Ishikawa (cell line): Measurements from ENCODE around the gene MACROD2.

Experiments
- CEBPB ChIP-seq: IDR thresholded peaks from 2 replicates; pipeline ENCODE4 v1.6.1; 2012
- CREB1 ChIP-seq: IDR thresholded peaks from 2 replicates; pipeline ENCODE4 v1.6.1; 2012; ENCODE audit warnings: low read depth
- EGR1 ChIP-seq: IDR thresholded peaks from 2 replicates; pipeline ENCODE4 v1.6.1; 2012
- EP300 ChIP-seq: IDR thresholded peaks from 2 replicates; pipeline ENCODE4 v1.6.1; 2012; ENCODE audit warnings: borderline replicate concordance
- FOXM1 ChIP-seq: IDR thresholded peaks from 2 replicates; pipeline ENCODE4 v1.6.1; 2012; ENCODE audit warnings: low read depth, borderline replicate concordance
- NFIC ChIP-seq: IDR thresholded peaks from 2 replicates; pipeline ENCODE4 v1.6.1; 2012
- RAD21 ChIP-seq: IDR thresholded peaks from 2 replicates; pipeline ENCODE4 v1.6.1; 2012; ENCODE audit warnings: low read depth
- REST ChIP-seq: IDR thresholded peaks from 2 replicates; pipeline ENCODE4 v1.6.1; 2012; ENCODE audit warnings: low read depth, mild to moderate bottlenecking
- TAF1 ChIP-seq: IDR thresholded peaks from 2 replicates; pipeline ENCODE4 v1.6.1; 2012; ENCODE audit warnings: low read depth, mild to moderate bottlenecking
- TCF12 ChIP-seq: IDR thresholded peaks from 2 replicates; pipeline ENCODE4 v1.6.1; 2012; ENCODE audit warnings: low read depth
- TEAD4 ChIP-seq: IDR thresholded peaks from 2 replicates; pipeline ENCODE4 v1.6.1; 2012
- USF1 ChIP-seq: IDR thresholded peaks from 2 replicates; pipeline ENCODE4 v1.6.1; 2012
- YY1 ChIP-seq: IDR thresholded peaks from 2 replicates; pipeline ENCODE4 v1.6.1; 2012; ENCODE audit warnings: low read depth
- ZBTB7A ChIP-seq: IDR thresholded peaks from 2 replicates; pipeline ENCODE4 v1.6.1; 2012; ENCODE audit warnings: low read depth
- TF ChIP-seq, protein P1 (sequence below): IDR thresholded peaks from 2 replicates; pipeline ENCODE4 v1.6.1; 2012

Gene MACROD2

DNA sequence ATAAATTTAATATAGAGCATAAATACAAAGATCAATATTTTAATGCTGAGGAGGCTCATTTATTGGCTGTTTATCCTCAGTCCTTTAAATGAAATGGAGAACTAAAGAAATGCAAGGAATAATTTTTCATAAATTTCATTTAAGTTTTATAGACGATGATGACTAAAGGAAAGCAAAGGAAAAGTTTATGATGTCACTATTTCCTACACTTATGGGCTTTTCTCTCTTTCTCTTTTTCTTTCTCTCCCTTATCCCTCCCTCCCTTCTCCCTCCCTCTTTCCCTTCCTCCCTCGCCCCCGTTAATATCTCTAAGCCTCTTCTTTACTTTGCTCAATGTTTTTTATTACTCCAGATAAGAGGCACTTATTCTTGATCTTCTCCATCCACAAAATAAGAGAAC is 1231.8 kb downstream of the MACROD2 start:
- no peak for TF ChIP-seq ZBTB7A
- no peak for TF ChIP-seq FOXM1
- TF ChIP-seq YY1: no peak
- TF ChIP-seq, protein P1, sequence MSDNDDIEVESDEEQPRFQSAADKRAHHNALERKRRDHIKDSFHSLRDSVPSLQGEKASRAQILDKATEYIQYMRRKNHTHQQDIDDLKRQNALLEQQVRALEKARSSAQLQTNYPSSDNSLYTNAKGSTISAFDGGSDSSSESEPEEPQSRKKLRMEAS: no peak
- TF ChIP-seq NFIC: no peak
- no peak for TF ChIP-seq EP300
- no peak for TF ChIP-seq TAF1
- TF ChIP-seq RAD21: no peak
- TF ChIP-seq TEAD4: no peak
- TF ChIP-seq USF1: no peak
- no peak for TF ChIP-seq EGR1
- no peak for TF ChIP-seq TCF12
- TF ChIP-seq CEBPB: no peak
- no peak for TF ChIP-seq CREB1
- TF ChIP-seq REST: no peak

DNA sequence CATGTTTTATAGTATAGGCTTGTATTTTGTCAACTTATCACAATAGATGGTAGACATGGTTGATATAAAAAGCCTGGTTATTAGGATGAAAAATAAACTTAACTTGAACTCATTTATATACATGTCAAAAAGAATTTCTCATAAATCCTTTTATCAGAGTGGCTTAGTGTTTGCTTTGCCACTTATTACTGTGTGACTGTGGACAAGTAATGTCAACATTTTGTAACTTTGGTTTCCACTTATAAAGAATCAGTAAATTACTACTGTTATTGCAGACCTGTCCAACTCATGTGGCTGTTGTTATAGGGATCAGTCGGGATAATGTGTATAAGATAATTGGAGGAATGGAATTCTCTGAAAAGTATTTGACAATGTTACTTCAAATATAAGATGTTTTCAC is 1236.9 kb downstream of the MACROD2 start:
- no peak for TF ChIP-seq TCF12
- TF ChIP-seq NFIC: no peak
- no peak for TF ChIP-seq FOXM1
- no peak for TF ChIP-seq CREB1
- TF ChIP-seq EGR1: no peak
- TF ChIP-seq TEAD4: no peak
- TF ChIP-seq, protein P1: no peak
- no peak for TF ChIP-seq TAF1
- TF ChIP-seq USF1: no peak
- no peak for TF ChIP-seq EP300
- TF ChIP-seq RAD21: no peak
- TF ChIP-seq CEBPB: no peak
- no peak for TF ChIP-seq REST

DNA sequence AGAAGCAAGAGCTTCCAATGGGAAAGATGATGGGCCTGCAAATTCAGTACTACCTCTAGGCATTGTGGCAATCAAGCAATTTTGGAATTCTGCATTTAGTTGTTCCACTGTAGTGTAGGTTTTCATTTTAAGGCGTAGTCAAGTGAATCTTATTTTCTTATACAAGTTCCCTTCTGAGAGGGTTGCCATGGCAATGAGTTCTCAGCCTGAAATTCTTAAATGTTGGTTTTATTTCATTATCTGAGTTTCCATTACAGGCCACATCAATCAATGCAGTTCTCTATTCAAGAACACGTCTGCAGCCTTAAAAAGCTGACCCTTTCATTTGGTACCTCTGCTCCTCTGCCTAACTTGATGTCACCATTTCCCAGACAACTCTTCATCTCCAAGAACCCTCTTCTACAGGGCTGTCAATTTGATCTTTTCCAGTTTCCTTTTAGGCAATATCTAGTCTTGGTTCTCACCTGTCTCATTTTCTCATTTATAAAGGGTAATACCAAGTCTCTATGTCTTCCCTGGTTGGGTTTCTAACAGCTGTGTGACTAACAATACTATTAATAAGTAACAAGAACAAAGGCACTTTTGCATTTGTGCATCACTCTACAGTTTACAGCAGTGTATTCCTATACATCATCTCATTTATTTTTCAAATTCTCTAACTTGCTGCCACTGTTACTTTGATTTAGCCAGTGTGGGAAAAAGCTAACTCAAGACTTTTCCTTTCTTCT is 1240.3 kb downstream of the MACROD2 start:
- TF ChIP-seq FOXM1: no peak
- no peak for TF ChIP-seq EGR1
- TF ChIP-seq REST: no peak
- TF ChIP-seq RAD21: no peak
- no peak for TF ChIP-seq ZBTB7A
- no peak for TF ChIP-seq CREB1
- TF ChIP-seq USF1: no peak
- no peak for TF ChIP-seq CEBPB
- no peak for TF ChIP-seq EP300
- no peak for TF ChIP-seq TCF12
- TF ChIP-seq YY1: no peak
- no peak for TF ChIP-seq TAF1
- TF ChIP-seq NFIC: no peak
- TF ChIP-seq, protein P1: no peak
- TF ChIP-seq TEAD4: no peak

- TF ChIP-seq REST: no peak
- peak; percentile 85 for TF ChIP-seq RAD21
Observed at GRCh38 chr20:15236812-15237211, 1241.5 kb downstream of the MACROD2 start.
